Fibroblast of upper back skin (primary cell): ENCODE data around the gene DSCAML1.

ENCODE experiments used
- DNase-seq: peaks from one replicate; pipeline ENCODE4 v3.0.0-alpha.2; 2013

The DSCAML1 gene

DNA sequence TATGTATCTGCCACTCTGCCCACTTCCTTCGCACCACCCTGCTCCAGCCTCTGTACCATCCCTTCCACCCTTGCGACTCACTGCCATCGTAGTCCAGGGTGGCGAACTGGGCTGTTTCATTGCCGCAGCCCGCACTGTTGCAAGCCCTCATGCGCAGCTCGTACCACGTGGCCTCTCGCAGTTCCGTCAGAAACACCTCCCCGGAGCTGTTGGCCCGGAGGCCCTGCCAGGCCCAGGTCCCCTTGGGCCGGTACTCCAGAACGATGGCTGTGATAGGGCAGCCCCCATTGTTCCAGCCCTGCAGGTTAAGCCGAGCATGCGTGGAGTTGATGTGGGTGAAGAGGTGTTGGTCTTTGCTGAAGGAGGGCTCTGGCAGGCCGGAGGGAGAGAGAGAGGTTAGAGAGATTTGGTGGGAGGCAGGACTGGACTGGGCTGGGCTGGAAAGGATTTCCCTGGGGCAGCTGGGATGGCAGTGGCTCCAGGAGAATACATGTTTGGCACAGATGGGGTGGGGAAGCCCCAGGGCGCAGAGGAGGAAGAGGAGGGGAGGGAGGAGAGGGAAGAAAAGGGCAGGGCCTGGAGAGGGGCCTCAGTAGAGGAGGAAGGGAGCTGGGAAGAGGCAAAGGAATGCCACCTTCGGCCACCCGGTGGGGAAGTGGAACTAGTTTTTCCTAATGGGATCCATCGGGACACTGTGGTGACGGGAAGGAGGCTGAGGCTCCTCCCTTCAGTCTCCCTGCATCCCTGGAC, 359.8 kb downstream of the DSCAML1 start:
- no peak for DNase-seq

- no peak for DNase-seq
Observed at GRCh38 chr11:117435326-117435725, 361.7 kb downstream of the DSCAML1 start.

- no peak for DNase-seq
Observed at GRCh38 chr11:117434481-117434880, 362.5 kb downstream of the DSCAML1 start.

- no peak for DNase-seq
Observed at GRCh38 chr11:117433717-117434116, 363.3 kb downstream of the DSCAML1 start.

- no peak for DNase-seq
Observed at GRCh38 chr11:117431436-117431835, 365.6 kb downstream of the DSCAML1 start.

GRCh38 chr11:117430293-117430955, 366.6 kb downstream of the DSCAML1 start:
- no peak for DNase-seq

DNA sequence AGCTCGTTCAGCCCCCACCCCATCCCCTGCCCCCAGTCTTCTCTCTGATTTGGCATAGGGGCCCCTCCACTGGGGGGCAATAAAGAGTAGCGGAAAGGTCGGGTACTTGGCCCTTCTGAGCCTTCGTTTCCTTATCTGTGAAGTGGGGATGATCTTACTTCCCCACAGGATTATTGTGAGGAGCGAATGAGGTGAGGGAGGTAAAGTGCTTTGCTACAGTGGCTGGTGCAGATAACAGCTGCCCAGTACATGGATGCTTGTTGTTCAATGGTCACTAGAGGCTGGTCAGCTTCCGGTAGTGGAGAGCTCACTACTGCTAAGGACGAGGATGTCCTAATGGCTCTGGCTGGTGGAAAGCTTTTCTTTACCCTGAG, 368.2 kb downstream of the DSCAML1 start:
- DNase-seq: no peak

GRCh38 chr11:117428186-117428855, 368.7 kb downstream of the DSCAML1 start:
- DNase-seq: no peak

DNA sequence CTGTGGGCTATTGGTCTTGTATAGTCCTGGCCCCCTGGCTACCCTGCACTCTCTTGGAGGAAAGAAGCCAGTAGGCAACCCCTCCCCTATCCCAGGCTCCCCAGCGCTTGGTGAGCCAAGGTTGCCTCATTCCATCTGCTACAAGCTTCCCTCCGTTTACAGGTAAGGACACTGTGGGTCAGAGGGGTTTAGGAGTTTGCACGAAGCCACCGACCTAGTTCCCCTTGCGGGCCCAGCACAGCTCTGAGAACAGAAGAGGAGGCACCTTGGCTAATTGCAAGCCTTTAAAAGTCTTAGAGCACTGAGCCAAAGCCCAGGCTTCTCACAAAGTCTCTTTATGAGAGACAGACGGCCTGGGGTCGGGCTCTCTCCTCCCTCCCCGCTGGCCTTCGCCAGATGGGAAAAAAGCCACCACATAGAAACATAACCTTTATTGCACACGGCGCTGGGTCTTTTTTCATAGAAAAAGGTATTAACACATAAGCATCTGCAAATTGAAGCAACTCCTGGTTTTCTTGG, 369.6 kb downstream of the DSCAML1 start:
- DNase-seq: no peak

GRCh38 chr11:117426941-117427340, 370.1 kb downstream of the DSCAML1 start:
- no peak for DNase-seq

DNA sequence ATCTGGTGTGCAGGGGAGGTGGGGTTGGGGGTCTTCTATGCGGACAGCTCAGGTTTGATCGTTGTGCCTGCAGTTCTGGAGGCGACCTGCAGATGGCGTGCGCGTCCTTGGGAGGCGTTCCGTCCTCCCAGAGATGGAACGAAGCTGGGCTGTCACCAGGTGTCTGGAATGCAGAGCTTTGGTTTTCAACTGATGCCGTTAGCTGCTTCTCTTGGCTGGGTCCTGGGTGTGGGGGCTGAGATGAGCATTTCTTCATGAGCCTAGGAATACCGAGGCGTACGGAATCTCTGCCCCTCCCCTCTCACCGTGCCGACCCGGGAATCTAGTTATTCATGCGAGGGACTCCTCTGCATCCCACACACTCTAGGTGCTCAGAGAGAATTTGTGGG, 370.7 kb downstream of the DSCAML1 start:
- DNase-seq: peak; percentile 53

GRCh38 chr11:117425679-117426296, 371.2 kb downstream of the DSCAML1 start:
- no peak for DNase-seq

DNA sequence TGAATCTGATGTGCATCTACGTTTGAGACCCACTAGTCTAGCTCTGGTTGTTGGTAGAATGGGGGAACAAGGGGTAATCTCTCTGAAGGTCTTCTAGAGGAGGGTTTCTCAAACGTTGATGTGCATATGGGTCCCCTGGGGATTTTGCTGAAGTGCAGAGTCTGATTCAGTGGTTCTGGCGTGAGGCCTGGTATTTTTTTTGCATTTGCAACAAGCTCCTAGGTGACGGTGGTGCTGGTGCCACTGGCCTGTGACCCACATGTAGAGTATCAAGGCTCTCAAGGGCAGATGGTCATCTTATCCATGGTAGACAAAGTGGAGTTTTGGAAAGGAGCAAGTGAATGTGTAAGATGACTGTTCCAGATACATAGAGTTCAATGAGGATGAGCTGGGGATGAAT, 372.2 kb downstream of the DSCAML1 start:
- DNase-seq: peak; percentile 52

GRCh38 chr11:117423046-117423575, 373.9 kb downstream of the DSCAML1 start:
- no peak for DNase-seq

DNA sequence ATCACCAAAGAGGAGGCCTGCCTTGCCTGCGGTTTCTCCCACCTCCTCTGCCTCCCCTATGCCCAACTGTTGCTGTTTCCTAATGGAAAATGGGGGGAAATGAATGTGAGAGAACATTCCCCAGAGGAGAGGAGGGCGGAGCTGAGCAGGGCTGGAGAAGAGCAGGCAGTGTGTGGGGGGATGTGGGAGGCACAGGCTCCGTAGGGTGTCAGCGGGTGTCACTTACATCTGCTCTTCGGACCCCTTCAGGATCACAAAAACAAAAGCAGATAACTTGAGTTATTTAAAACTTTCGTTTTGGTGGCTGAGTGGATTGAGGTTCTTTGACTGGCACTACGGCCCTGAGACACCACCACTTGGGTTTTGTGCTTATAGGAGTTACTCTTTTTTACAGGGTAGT, 375.5 kb downstream of the DSCAML1 start:
- no peak for DNase-seq

DNA sequence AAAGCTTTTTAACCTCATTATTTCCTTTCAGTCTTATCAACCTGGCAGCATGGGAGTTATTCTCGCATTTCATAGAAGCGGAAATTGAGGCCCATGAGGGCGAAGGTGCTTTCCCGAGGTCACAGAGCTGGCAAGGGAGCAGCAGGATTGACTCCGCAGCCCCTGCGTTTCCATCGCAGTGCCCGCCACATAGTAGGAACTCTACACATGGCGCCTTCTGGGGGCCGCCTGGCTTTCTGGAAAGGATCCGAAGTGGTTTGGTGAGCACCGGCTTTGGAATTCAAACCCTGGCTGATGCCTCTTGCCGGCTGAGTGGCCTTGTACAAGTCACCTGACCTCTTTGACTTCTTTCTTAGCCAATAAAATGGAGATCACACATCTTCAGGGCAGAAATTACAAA, 376.0 kb downstream of the DSCAML1 start:
- DNase-seq: no peak

DNA sequence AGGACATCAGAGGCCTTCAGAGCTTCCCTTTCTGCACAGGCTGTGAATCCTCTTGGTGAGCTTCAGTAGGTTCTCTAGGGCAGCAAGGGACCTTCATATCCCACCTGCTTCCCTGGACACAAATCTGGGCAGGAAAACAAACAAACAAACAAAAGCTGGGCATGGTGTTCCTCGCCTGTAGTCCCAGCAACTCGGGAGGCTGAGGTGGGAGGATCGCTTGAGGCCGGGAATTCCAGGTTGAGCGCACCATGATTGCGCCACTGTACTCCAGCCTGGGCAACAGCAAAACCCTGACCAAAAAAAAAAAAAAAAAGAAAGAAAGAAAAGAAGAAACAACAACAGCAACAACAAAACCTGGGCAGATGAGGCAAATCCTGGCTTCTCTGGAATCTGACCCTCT, 376.4 kb downstream of the DSCAML1 start:
- DNase-seq: no peak

GRCh38 chr11:117420143-117420485, 376.9 kb downstream of the DSCAML1 start:
- no peak for DNase-seq

GRCh38 chr11:117419482-117420142, 377.4 kb downstream of the DSCAML1 start:
- peak; percentile 7 for DNase-seq

- no peak for DNase-seq
Observed at GRCh38 chr11:117418737-117419481, 378.1 kb downstream of the DSCAML1 start.

GRCh38 chr11:117417856-117418255, 379.2 kb downstream of the DSCAML1 start:
- no peak for DNase-seq

DNA sequence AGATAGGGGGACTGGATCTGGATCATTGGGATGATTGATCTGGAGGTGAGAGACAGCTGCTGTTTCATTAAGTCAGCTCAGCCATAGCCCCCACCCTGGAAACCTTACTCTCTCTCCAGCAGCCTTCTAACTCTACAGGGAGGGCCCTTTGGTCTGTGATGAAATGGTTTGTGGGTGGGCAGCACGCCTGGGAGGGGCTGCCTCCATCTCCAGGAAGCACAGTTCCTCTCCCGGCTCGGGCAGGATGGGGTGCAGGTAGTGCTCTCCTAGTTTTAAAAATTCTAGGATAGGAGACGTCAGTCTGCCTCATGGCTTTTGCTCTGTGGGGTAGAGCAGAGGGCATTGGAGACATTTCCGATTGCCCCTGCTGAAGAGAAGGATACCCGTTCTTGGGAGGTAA, 379.7 kb downstream of the DSCAML1 start:
- DNase-seq: no peak
